Measurements from ENCODE around the gene FURIN.
"Not testable (repeated sequence)": the region's sequence is repeated elsewhere in the genome, so short reads cannot be mapped to it uniquely, and the experiment has no call there.

The FURIN gene

DNA sequence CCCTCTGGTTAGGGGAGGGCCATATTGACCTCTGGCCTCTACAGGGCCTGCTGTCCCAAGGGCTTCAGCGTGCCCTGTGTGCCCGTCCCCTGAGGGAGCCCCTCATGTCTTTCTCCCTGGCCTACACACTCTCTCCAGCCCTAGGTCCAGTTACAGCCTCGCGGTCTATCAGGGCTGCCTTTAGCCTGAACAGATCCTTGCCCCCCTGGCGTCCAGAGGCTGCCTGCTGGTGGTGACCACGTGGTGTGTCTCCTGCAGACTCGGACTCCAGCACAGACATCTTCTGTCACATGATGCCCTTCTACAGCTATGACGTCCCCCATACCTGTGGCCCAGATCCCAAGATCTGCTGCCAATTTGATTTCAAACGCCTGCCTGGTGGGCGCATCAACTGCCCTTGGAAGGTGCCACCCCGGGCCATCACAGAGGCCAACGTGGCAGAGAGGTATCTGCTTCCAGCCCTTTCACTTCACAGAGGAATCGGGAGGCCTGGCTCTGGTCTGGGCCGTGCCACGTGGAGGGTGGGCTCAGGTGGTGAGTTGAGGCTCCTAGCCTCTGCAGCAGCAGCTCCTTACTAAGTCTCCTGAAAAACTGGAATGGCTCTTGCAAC, 38.8 kb downstream of the FURIN start:
- no peak overlapping the region for H3K4me3 ChIP-seq (ENCODE audit: low read depth, low read length)
- in situ Hi-C loops (cut with HindIII; ENCODE audit: low sequenced_read_pairs): no loop called here
- no peak for DNase-seq (ENCODE audit: low read depth)
- no peak for TF ChIP-seq CTCF (IDR thresholded peaks at IDR 0.05; ENCODE audit: low read depth, low read length, missing control alignments)

DNA sequence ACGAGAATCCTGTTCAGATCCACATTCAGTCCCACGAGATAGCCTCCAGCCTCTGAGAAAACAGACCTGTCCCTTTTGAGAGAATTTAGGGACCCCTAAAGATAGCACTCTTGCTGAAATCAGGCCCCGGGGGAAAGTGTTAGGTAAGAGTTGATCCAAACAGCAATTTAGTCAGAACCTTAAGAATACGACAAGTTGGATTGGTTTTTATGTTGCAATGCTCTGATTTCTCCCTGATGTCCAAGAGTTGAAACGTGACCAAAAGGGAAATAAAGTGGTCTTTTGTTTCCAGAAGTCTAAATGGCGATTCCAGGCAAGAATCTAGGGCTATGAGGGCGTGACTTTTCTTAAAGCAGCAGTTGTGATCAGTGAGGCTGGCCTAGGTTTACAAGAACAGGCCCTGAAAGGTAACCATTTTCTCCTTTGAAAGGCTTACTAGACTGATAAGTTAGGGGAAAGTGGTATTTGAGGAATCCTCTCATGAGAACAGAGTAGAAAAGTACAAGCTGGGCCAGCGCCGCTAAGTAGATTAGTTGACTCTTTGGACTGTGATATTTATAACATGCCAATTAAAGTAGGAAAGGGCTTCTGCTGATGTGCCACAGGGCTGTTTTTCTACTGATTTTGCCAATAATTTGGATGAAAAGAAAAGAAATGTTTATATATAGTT, 39.6 kb downstream of the FURIN start:
- H3K4me3 ChIP-seq (ENCODE audit: low read depth, low read length): no peak overlapping the region
- no peak for DNase-seq (ENCODE audit: low read depth)
- in situ Hi-C loops (cut with HindIII; ENCODE audit: low sequenced_read_pairs): no loop called here
- no peak for TF ChIP-seq CTCF (IDR thresholded peaks at IDR 0.05; ENCODE audit: low read depth, low read length, missing control alignments)

GRCh38 chr15:90909449-90909848, 41.1 kb downstream of the FURIN start:
- H3K4me3 ChIP-seq (ENCODE audit: low read depth, low read length); in situ Hi-C loops (cut with HindIII; ENCODE audit: low sequenced_read_pairs); DNase-seq (ENCODE audit: low read depth): not testable (repeated sequence)

DNA sequence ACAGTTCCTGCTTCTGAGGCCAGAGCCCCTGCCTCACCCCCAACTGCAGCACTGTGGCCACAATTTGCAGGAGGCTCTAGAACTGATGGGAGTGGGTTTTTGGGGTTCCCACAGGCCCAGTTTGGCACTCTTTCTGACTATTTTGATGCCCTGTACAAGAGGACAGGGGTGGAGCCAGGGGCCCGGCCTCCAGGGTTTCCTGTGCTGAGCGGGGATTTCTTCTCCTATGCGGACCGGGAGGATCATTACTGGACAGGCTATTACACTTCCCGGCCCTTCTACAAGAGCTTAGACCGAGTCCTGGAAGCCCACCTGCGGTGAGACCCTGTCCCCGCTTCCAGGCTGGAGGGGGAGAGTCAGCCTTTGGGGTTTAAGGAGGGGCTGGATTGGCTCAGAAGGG, 41.6 kb downstream of the FURIN start:
- no peak overlapping the region for H3K4me3 ChIP-seq (ENCODE audit: low read depth, low read length)
- in situ Hi-C loops (cut with HindIII; ENCODE audit: low sequenced_read_pairs): no loop called here
- DNase-seq (ENCODE audit: low read depth): no peak
- no peak for TF ChIP-seq CTCF (IDR thresholded peaks at IDR 0.05; ENCODE audit: low read depth, low read length, missing control alignments)

GRCh38 chr15:90910441-90911301, 42.3 kb downstream of the FURIN start:
- in situ Hi-C loops (cut with HindIII; ENCODE audit: low sequenced_read_pairs): no loop called here
- no peak overlapping the region for H3K4me3 ChIP-seq (ENCODE audit: low read depth, low read length)
- TF ChIP-seq CTCF (IDR thresholded peaks at IDR 0.05; ENCODE audit: low read depth, low read length, missing control alignments): no peak
- no peak for DNase-seq (ENCODE audit: low read depth)

GRCh38 chr15:90911302-90911623, 42.9 kb downstream of the FURIN start:
- H3K4me3 ChIP-seq (ENCODE audit: low read depth, low read length): no peak overlapping the region
- no peak for DNase-seq (ENCODE audit: low read depth)
- no peak for TF ChIP-seq CTCF (IDR thresholded peaks at IDR 0.05; ENCODE audit: low read depth, low read length, missing control alignments)
- in situ Hi-C loops (cut with HindIII; ENCODE audit: low sequenced_read_pairs): no loop called here
